GM13976 (cell line): Measurements from ENCODE around the gene TFPI.

Experiments
- DNase-seq: peaks from one replicate; pipeline ENCODE4 v3.0.0; 2012; ENCODE audit warnings: low spot score
- in situ Hi-C: fragments of 300-500 bp; cut with MboI; formaldehyde crosslinking; loops from one replicate; pipeline ENCODE4 v1.12.0; 2022; ENCODE audit warnings: low sequenced_read_pairs, mixed read lengths, inconsistent platforms; ENCODE audit not compliant: unreplicated experiment
- TF ChIP-seq, protein P1 (sequence below): IDR thresholded peaks from 2 replicates; pipeline ENCODE4 v1.5.1; 2012; ENCODE audit warnings: borderline replicate concordance, mild to moderate bottlenecking; ENCODE audit not compliant: insufficient read depth; ENCODE audit errors: extremely low read depth, missing control alignments, control extremely low read depth

The TFPI gene

DNA sequence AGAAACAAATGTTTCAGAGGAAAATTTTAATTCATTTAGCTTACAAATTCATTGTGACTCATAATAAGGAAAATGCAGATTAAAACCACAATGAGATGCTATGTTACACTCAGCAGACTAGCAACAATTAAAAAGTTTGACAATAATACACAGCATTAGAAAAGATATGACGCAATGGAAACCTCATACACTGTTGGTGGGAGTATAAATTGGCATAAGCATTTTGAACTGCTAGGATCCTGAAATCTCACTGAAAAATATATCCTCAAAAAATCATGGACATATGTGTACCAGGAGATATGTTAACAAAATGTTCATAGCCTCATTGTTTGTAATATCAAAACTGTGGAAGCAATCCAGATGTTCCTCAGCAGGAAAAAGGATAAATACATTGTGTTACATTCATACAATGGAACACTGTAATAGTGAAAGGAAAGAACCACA is 119.9 kb downstream of the TFPI start:
- in situ Hi-C loops = loop anchor here (25.0 kb wide), 1 partner anchor 297 kb away; no protein-coding TSS in a partner anchor
- TF ChIP-seq, protein P1, sequence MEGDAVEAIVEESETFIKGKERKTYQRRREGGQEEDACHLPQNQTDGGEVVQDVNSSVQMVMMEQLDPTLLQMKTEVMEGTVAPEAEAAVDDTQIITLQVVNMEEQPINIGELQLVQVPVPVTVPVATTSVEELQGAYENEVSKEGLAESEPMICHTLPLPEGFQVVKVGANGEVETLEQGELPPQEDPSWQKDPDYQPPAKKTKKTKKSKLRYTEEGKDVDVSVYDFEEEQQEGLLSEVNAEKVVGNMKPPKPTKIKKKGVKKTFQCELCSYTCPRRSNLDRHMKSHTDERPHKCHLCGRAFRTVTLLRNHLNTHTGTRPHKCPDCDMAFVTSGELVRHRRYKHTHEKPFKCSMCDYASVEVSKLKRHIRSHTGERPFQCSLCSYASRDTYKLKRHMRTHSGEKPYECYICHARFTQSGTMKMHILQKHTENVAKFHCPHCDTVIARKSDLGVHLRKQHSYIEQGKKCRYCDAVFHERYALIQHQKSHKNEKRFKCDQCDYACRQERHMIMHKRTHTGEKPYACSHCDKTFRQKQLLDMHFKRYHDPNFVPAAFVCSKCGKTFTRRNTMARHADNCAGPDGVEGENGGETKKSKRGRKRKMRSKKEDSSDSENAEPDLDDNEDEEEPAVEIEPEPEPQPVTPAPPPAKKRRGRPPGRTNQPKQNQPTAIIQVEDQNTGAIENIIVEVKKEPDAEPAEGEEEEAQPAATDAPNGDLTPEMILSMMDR = no peak
- DNase-seq = no peak

DNA sequence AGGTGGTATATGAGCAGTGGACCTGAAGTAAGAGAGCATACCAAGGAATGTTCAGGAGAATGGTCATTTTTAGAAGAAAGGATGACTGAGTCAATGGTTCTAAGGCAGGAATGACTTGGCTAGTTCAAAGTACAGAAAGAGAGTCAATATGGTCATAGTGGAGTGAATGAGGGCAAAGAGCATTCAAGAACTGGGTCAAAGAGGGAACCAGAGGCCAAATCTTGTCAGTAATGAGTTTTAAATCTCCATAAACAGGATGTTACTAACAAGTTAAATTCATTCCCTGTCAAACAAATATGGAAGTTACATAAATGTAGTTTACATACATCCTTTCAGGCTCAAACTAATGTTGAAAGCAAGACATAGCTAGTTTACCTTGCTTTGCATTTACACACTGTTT is 122.3 kb downstream of the TFPI start:
- TF ChIP-seq, protein P1 = no peak
- DNase-seq = no peak
- in situ Hi-C loops = loop anchor here (25.0 kb wide), 1 partner anchor 295 kb away; no protein-coding TSS in a partner anchor

DNA sequence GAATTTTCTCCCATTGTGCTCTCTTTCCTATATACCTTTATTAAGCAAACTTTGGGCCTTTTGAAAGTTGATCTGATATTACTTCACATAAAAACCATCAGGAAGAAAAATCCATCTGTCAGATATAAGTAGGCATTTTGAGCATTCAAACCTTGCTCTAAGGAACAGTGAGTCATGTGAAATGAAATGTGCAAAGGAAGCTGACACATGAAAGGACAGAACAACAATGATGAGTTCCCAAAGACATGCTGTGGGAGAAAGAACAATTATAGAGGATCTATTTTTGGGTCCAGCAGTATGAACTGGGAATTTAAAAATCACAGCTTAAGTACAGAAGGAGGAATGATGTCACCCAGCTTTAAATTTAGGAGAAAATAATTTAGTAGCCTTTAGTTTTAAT is 124.2 kb downstream of the TFPI start:
- in situ Hi-C loops = loop anchor here (25.0 kb wide), 1 partner anchor 293 kb away; no protein-coding TSS in a partner anchor
- TF ChIP-seq, protein P1 = no peak
- DNase-seq = no peak

DNA sequence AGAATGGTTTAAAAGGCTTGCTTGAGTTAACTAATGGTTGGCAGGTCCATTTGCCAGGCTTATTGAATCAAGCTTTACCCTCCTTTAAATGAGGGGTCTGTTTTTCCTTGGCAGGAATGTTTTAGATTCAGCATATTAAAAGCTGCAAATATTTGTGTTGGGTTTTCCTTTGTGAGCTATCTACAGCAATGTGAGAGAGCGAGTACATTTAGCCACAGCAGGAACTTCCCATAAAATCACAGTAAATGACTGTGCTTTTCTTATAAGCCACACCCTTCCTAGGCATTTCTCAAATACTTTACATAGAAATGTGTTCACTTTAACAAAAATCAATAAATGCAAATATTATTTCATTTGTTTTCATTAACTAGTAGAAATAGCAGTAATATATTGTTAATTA is 130.1 kb downstream of the TFPI start:
- TF ChIP-seq, protein P1 = no peak
- DNase-seq = no peak
- in situ Hi-C loops = no loop called here

DNA sequence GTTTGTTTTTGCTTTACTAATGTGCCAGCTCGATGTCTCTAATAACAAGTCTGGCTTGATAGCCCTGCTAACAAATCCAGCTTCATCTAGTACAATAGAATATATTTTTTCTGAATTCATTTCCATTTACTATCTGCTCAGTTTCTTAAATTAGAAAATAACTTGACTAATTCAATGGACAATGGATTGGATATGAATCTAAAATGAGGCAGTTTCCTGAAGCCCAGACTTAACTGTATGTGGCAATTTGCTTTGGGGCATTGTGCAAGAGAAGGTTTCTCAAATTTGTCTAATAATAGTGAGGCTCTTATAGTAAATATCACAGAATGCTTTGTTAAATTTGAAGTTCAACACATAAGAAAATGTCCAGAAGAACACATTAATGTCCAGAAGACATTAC is 132.0 kb downstream of the TFPI start:
- TF ChIP-seq, protein P1 = no peak
- DNase-seq = no peak
- in situ Hi-C loops = no loop called here

DNA sequence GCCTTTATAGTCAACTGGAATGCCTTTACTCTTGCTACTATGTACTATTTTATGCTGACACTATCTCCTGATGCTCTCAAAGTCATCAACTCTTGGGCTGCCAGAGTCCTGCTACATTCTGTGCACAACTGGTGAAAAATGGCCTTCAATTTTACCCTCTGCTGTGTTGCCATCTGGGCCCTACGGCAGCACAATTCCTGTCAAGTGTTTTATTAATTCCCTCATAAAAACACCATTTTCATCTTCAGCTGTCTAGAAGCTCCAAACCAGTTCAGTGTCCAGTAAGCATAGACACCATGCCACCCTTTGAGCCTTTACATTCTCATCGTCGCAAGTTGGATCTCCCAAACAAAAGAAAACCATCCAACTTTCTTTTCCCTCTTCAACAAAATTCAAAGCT is 132.7 kb downstream of the TFPI start:
- no peak for DNase-seq
- TF ChIP-seq, protein P1 = no peak
- in situ Hi-C loops = no loop called here

DNA sequence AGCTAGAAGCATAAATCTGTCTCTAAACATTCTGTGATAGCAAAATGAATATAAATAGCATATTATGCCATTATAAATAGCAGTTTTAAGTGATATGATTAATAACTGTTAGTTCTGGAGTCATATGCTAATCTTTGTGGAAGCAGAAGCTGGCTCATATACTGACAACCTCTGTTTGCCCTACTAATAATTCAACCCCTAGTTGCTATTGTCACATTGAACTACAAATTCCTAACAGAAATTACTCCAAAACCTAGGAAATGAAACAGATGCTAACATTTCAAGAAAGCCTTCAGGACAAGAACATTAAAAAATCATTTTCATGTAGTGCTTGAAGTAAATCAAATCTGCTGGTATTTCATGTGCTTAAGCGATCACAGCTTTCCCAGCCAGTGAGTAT is 134.4 kb downstream of the TFPI start:
- in situ Hi-C loops = no loop called here
- no peak for DNase-seq
- TF ChIP-seq, protein P1 = no peak
